HT-29 (cell line): ENCODE data around the gene PTGFRN. TPM values are rescaled to one million over a fixed set of nuclear protein-coding genes. Genes with fewer than 3 reads are reported as not detected.

Source experiments
- DNase-seq: peaks from one replicate; pipeline ENCODE4 v3.0.0-alpha.2; 2015; ENCODE audit warnings: low spot score
- small RNA-seq: library from RNA; depleted of rRNA; stranded (forward); fragments of <200 nt; gene quantifications from one replicate; pipeline ENCODE3, GENCODE V24; 2014
- total RNA-seq: library from RNA; depleted of rRNA; stranded (reverse); fragments of >200 nt; shearing (Covaris generic); gene quantifications from 2 replicates; pipeline ENCODE4 v1.2.3, GENCODE V29; 2014; rRNA removed

PTGFRN gene
- total RNA-seq, 1 experiment from 2014 or later = 35.2 TPM

DNA sequence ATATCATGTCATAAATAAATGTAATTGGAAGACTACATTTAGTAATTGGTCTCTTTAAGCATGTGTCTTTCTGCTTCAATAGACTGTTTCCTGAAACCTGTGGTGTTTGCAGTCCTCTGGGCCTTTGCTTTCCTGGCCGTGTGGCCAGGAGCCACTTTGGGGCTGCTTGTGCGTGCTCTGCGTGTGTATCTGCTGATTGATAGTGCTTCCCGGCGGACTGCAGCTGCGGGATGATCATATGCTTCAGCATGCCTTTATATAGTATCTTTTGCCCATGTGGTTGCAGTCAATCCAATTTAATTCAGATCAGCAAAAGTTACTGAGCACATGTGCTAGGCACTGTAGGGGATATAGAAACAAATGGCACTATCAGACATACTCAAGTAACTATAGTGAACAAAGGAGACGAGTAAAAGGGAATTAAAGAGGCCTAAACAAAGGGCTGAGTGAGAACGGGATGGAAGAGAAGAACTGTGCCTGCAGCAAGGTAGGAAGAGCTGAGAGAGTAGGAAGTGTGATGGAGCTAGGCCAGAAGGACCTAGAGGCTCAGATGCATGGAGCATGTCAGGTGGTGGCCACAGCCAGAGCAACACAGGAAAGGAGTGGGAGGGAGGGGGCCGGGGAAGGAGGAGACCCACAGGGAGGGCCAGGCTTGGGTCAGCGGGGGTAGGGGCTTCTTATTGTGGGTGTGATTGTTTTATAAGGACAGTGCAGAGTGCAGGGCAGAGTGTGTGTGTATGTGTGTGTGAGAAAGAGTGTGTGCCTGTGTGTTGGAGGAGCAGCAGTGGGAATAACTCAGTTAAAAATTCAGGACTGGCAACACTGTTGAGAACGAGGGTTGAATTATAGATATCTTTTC, 123.2 kb downstream of the PTGFRN start:
- no peak for DNase-seq

GRCh38 chr1:117033772-117034171, 124.1 kb downstream of the PTGFRN start:
- DNase-seq = no peak

DNA sequence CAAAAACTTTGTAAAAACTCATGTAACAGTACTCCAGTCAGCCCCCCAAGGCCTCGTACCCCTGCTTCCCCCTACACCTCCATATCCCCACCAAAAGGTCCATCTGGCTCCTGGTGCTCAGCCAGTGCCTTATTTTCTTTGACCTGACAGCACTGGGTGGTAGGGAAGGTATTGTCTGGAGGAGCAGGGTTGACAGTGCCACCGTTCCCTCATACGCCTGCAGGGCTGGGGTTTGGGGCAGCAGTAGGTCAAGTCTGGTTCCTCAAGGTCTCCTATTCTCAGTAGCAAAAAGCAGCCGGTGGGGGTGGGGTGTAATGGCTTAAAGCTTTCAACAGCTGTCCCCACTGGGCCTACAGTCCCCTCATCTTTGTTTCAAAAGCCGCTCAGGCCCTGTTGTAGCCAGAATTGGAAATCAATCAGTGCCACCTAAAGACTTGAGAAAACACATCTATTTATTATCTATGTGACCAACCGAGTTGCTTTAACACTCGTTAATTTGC, 125.1 kb downstream of the PTGFRN start:
- DNase-seq = no peak

DNA sequence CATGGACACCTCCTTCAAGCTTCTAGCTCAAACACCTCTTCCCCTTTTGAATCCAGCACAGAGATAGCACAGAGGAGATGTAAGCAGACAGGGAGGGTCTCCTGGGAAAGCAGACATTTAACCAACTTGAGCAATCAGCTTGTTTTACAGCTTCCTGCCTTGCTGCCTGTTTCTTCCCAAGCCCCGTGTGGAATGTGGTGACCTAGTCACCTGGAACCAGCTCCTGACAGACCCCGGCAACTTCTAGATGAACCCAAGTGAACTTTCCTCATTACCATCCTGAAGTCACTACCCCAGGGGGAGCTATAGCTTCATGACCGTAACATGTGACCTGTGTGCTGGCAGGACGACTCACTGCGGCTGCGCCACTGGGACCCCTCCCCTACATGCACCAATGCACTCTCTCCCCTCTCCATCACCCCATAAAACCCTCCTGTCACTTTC, 126.3 kb downstream of the PTGFRN start:
- no peak for DNase-seq

- no peak for DNase-seq
Observed at GRCh38 chr1:117037802-117038201, 128.1 kb downstream of the PTGFRN start.

DNA sequence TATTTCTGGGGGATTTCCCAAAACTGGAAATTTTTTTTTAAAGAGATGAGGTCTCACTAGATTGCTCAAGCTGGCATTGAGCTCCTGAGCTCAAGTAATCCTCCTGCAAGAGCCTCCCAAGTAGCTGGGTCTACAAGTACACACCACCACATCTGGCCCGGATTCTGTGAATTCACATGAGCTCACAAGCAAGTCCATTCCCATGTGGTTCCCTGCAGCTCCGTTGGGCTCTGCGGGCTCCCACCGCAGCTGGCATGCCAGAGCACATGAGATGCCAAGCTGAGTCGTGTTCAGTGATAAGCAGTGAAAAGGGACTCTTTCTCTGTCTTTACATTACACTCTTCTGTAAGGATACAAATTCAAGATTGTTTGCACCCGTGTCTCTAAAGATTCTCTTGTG, 128.5 kb downstream of the PTGFRN start:
- no peak for DNase-seq

Small RNAs within 50 kb of the gene (small RNA-seq; reads per million reads assigned to genes)
- 0.22 reads per million for gene RNA5SP55

Other genes with a start within 250 kb of the PTGFRN start
- 27.2 and 31.0 TPM in 2 replicates for gene IGSF3, start 242.2 kb upstream of the PTGFRN start, total RNA-seq
- not detected in 2 replicates for gene CD2, start 155.5 kb upstream of the PTGFRN start, total RNA-seq
- 0.05 and 0.33 TPM in 2 replicates for gene CD101, start 91.8 kb downstream of the PTGFRN start, total RNA-seq
- gene TTF2, start 150.4 kb downstream of the PTGFRN start, total RNA-seq = 27.8 and 29.5 TPM in 2 replicates
- 0.94 and 1.5 TPM in 2 replicates for gene TRIM45, start 211.8 kb downstream of the PTGFRN start, total RNA-seq